Measurements from ENCODE around the gene ZNF107.

The ZNF107 gene

GRCh38 chr7:64685741-64686140 lies 19.8 kb downstream of the ZNF107 start:
- TF ChIP-seq EZH2phosphoT487 (IDR thresholded peaks at IDR 0.05; ENCODE audit: borderline replicate concordance, low read length): no peak
- TF ChIP-seq CTCF (IDR thresholded peaks at IDR 0.05; ENCODE audit: low read depth, low read length, poor library complexity, severe bottlenecking): no peak
- Histone ChIP-seq H3K4me2 (ENCODE audit: low read length) (no peak overlapping the region), H3K4me3 (ENCODE audit: low read length) (no peak overlapping the region), H3K9me2 (replicated peaks; ENCODE audit: control insufficient read depth, low read length) (no peaks in the 10 kb centered on the region), H3F3A (ENCODE audit: control insufficient read depth, insufficient read depth) (no peaks in the 10 kb centered on the region), H3K27ac (ENCODE audit: low read depth, low read length) (no peak overlapping the region), H3K36me3 (ENCODE audit: control insufficient read depth, low read length) (peaks cover 98% of the 10 kb centered on the region), H3K79me2 (ENCODE audit: control insufficient read depth, low read length) (peaks cover 76% of the 10 kb centered on the region), H3K9me3 (ENCODE audit: control insufficient read depth, insufficient read depth, low read length) (peaks cover 7% of the 10 kb centered on the region; the same call in 1 of the 2 replicates), H4K20me1 (ENCODE audit: control insufficient read depth, insufficient read depth, low read depth, low read length) (no peaks in the 10 kb centered on the region), H3K27me3 (ENCODE audit: control insufficient read depth, low read length) (no peaks in the 10 kb centered on the region), H3K4me1 (ENCODE audit: control insufficient read depth, low read length) (peaks cover 15% of the 10 kb centered on the region)

- Histone ChIP-seq H3K9me3 (ENCODE audit: control insufficient read depth, insufficient read depth, low read length) (peaks cover 7% of the 10 kb centered on the region; the same call in 1 of the 2 replicates), H3K27ac (ENCODE audit: low read depth, low read length) (no peak overlapping the region), H3K4me2 (ENCODE audit: low read length) (no peak overlapping the region), H3K79me2 (ENCODE audit: control insufficient read depth, low read length) (peaks cover 67% of the 10 kb centered on the region), H3K9me2 (replicated peaks; ENCODE audit: control insufficient read depth, low read length) (no peaks in the 10 kb centered on the region), H3F3A (ENCODE audit: control insufficient read depth, insufficient read depth) (no peaks in the 10 kb centered on the region), H3K27me3 (ENCODE audit: control insufficient read depth, low read length) (no peaks in the 10 kb centered on the region), H3K36me3 (ENCODE audit: control insufficient read depth, low read length) (peaks cover 97% of the 10 kb centered on the region), H4K20me1 (ENCODE audit: control insufficient read depth, insufficient read depth, low read depth, low read length) (no peaks in the 10 kb centered on the region), H3K4me1 (ENCODE audit: control insufficient read depth, low read length) (peaks cover 15% of the 10 kb centered on the region), H3K4me3 (ENCODE audit: low read length) (no peak overlapping the region)
- TF ChIP-seq CTCF (IDR thresholded peaks at IDR 0.05; ENCODE audit: low read depth, low read length, poor library complexity, severe bottlenecking) (no peak), EZH2phosphoT487 (IDR thresholded peaks at IDR 0.05; ENCODE audit: borderline replicate concordance, low read length) (no peak)
Measured at GRCh38 chr7:64686493-64687184, 20.7 kb downstream of the ZNF107 start.

- Histone ChIP-seq H3K79me2 (ENCODE audit: control insufficient read depth, low read length) (peaks cover 62% of the 10 kb centered on the region), H3K4me3 (ENCODE audit: low read length) (no peak overlapping the region), H3K9me2 (replicated peaks; ENCODE audit: control insufficient read depth, low read length) (no peaks in the 10 kb centered on the region), H3K27me3 (ENCODE audit: control insufficient read depth, low read length) (no peaks in the 10 kb centered on the region), H3K9me3 (ENCODE audit: control insufficient read depth, insufficient read depth, low read length) (peaks cover 7% of the 10 kb centered on the region; the same call in 1 of the 2 replicates), H3K27ac (ENCODE audit: low read depth, low read length) (no peak overlapping the region), H3K36me3 (ENCODE audit: control insufficient read depth, low read length) (peaks cover 97% of the 10 kb centered on the region), H4K20me1 (ENCODE audit: control insufficient read depth, insufficient read depth, low read depth, low read length) (no peaks in the 10 kb centered on the region), H3F3A (ENCODE audit: control insufficient read depth, insufficient read depth) (peaks cover 2% of the 10 kb centered on the region; the same call in 1 of the 2 replicates), H3K4me2 (ENCODE audit: low read length) (no peak overlapping the region), H3K4me1 (ENCODE audit: control insufficient read depth, low read length) (peaks cover 15% of the 10 kb centered on the region)
- TF ChIP-seq CTCF (IDR thresholded peaks at IDR 0.05; ENCODE audit: low read depth, low read length, poor library complexity, severe bottlenecking) (no peak), EZH2phosphoT487 (IDR thresholded peaks at IDR 0.05; ENCODE audit: borderline replicate concordance, low read length) (no peak)
Measured at GRCh38 chr7:64687249-64687648, 21.3 kb downstream of the ZNF107 start.

Measured in DOHH2 (cell line).